GM23338 (cell line): ENCODE results near the gene B4GALNT4.

Experiments
- CREB1 ChIP-seq: fragments of 250-450 bp; sonication (Bioruptor Pico); IDR thresholded peaks from 2 replicates; pipeline ENCODE4 v1.5.0; 2020; ENCODE audit warnings: low read depth, mild to moderate bottlenecking, moderate library complexity
- CTCF ChIP-seq, 2 experiments: fragments of 200-600 bp in 1 of 2; sonication (generic) in 1 of 2; conservative IDR thresholded peaks; 2 replicates each; pipeline versions ENCODE4 v1.5.1 to v1.6.1; 2016 to 2017; ENCODE audit warnings: antibody characterized with exemption in 2 of 2, low read depth in 2 of 2, mild to moderate bottlenecking in 2 of 2, moderate library complexity in 1 of 2
- ETS1 ChIP-seq: IDR thresholded peaks from 2 replicates; pipeline ENCODE4 v1.6.1; 2016; ENCODE audit warnings: antibody characterized with exemption
- EZH2 ChIP-seq: fragments of 200-600 bp; sonication (generic); IDR thresholded peaks from one replicate; pipeline ENCODE4 v1.8.0; 2017; ENCODE audit warnings: antibody characterized with exemption, mild to moderate bottlenecking, low read depth; ENCODE audit not compliant: unreplicated experiment
- EZH2phosphoT487 ChIP-seq: fragments of 200-600 bp; sonication (generic); IDR thresholded peaks from one replicate; pipeline ENCODE4 v1.8.1; 2018; ENCODE audit warnings: antibody characterized with exemption; ENCODE audit not compliant: unreplicated experiment
- JUNB ChIP-seq: IDR thresholded peaks from one replicate; pipeline ENCODE4 v1.6.1; 2016; ENCODE audit warnings: antibody characterized with exemption; ENCODE audit not compliant: unreplicated experiment
- NANOG ChIP-seq: IDR thresholded peaks from 2 replicates; pipeline ENCODE4 v1.6.1; 2016; ENCODE audit warnings: antibody characterized with exemption, borderline replicate concordance
- POLR2AphosphoS5 ChIP-seq: IDR thresholded peaks from 2 replicates; pipeline ENCODE4 v1.6.1; 2016; ENCODE audit warnings: antibody characterized with exemption, low read depth
- REST ChIP-seq: IDR thresholded peaks from one replicate; pipeline ENCODE4 v1.6.1; 2018; ENCODE audit warnings: antibody characterized with exemption; ENCODE audit not compliant: unreplicated experiment
- ZNF331 ChIP-seq: fragments of 250-450 bp; sonication (Bioruptor Pico); IDR thresholded peaks from 2 replicates; pipeline ENCODE4 v1.5.0; 2020; ENCODE audit warnings: low read depth, mild to moderate bottlenecking, moderate library complexity

- TF ChIP-seq POLR2AphosphoS5 (no peak), CTCF (conservative IDR thresholded peaks at IDR 0.05; ENCODE audit: low read depth in 2 of 2) (no peak), REST (no peak), EZH2 (no peak), ZNF331 (CRISPR knock-in tag) (no peak), CREB1 (CRISPR knock-in tag) (no peak), EZH2phosphoT487 (no peak), ETS1 (no peak), NANOG (no peak), JUNB (no peak)
Observed at GRCh38 chr11:424232-424631, 54.9 kb downstream of the B4GALNT4 start.
